Activated naive CD4-positive, alpha-beta T cell (primary cell): ENCODE measurements around the gene CPXM2.

Experiments
- DNase-seq, 4 experiments: peaks; one replicate each; lab custom pipeline; 2025; lab: John Stamatoyannopoulos, UW

Gene CPXM2

DNA sequence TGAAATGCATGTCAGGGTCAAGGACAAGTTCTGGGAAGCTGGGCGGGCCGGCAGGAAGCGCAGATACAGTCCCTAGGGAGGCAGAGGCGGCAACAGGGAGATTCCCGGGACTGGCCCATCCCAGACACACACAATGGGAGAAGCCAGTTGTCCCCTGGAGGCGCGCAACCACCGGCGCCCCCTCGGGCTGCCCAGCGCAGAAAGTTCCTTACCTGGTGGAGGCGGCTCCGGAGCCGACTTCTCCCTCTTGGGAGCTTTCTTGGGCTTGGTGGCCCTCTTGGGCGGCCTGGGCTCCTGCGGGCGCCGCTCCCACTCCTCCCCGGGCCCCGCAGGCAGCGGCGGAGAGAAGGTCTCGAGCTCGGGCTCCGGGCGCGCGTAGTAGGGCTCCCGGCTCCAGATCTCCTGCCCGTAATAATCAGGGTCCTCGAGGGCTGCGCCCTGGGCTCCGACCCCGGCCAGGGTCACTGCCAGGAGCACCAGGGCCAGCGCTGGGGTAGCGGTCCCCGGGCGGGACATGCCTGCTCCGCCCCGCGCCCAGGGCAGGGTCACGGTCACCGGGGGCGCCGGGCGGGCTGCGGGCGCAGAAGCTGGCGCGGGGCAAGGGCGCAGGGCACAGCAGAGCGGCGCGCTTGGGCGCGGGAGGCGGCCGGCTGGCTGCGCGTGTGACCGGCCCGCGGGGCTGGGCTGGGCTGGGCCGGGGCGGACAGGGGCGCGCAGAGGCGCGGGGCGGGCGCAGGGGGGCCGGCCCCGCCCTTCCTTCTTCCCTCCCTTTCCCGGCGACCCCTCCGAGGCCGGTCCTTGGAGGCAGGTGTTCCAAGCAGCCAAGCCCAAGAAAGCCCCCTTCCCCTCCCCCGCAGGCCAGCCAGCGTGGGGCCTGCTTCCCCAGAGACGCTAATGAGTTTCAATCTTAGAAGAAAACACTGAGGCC is at the start of gene CPXM2:
Gene CPXM2, minus strand, starts transcription at position 664 of the 928 bp plus-strand sequence. Its CDS starts 148 bp downstream, at position 516.
- no peak for DNase-seq

DNA sequence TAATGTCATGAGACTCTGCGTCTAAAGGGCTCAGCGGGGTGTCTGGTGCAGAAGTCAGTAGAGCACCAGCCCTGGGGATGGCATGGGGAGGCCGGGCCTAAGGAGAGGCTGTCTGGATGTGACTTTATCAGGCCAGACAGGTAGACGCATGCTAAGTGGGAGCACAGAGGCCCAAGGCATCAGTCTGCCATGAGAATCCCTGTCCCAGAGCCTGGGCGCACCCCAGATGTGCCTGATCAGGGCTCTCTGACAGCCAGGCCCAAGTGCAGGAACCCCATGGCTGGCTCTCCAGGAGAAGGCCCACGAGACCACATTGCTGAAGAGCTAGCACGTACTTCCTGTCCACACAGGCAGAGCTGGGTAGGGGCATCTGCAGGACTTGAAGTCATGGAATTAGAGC is 48.0 kb upstream of the CPXM2 start:
- no peak for DNase-seq

DNA sequence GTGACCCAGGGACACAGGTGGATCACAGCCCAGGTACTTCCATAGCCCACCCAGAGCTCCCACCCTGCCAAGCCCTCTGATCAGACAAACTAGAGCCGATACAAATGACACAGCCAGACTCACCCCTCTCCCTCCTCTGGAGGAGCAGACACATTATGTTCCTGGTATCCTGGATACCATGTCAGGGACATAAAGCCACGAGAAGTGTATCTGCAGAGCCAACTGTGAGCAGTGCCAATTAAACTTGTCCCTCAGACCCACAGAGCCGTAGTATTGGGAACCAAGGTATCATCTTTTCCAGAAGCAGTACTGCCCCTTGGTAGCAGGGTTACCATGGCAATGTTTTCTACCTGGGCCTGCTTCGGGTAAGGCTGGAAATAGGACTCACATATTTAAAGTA is 47.3 kb upstream of the CPXM2 start:
- DNase-seq = no peak

DNA sequence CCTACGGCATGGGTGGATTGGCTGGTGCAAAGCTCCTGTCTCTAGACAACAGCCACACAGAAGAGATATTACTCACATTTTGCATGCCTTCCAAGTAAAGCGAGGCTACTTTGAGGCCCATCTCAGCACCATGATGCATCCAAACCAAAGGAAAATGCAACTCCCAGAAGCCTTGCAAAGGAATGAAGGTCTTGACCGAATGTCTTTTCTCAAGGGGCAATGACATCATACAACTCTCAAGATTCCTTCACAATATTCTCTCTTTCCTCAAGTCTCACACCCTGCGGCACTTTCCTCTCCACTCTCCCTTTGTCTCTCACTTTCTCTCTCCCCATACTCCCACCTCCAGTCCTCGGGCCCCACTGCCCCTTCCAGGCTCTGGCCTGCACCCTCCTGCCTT is 44.8 kb upstream of the CPXM2 start:
- no peak for DNase-seq

DNA sequence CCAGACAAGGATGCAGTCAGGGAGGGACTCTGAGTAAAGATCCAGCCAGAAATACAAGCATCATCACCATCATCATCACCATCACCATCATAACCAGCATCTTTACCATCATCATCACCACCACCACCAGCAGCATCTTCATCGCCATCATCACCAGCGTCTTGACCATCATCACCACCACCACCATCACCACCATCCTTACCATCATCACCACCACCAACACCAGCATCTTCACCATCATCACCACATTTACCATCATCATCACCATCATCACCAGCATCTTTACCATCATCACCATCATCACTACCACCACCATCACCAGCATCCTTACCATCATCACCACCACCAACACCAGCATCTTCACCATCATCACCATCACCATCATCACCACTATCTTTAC is 44.1 kb upstream of the CPXM2 start:
- DNase-seq = no peak

DNA sequence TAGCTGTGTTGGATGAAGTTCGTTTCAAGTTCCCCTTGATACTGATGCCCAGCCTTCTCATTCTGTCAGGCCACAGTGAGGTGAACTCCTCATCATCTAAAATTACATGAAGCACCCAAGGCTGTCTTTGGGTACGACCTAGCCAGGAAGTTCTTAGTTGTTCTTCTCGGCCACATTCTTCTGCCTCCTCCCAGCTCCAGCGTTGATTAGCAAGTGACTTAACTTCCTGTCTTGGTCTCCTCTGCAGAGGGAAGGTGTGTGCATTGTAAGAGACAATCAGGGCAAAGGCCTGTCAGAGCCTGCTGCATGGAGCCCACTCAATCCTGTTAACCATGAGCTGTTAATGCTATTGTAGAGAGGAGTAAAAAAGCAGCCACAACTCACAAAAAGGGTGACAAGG is 43.2 kb upstream of the CPXM2 start:
- no peak for DNase-seq

DNA sequence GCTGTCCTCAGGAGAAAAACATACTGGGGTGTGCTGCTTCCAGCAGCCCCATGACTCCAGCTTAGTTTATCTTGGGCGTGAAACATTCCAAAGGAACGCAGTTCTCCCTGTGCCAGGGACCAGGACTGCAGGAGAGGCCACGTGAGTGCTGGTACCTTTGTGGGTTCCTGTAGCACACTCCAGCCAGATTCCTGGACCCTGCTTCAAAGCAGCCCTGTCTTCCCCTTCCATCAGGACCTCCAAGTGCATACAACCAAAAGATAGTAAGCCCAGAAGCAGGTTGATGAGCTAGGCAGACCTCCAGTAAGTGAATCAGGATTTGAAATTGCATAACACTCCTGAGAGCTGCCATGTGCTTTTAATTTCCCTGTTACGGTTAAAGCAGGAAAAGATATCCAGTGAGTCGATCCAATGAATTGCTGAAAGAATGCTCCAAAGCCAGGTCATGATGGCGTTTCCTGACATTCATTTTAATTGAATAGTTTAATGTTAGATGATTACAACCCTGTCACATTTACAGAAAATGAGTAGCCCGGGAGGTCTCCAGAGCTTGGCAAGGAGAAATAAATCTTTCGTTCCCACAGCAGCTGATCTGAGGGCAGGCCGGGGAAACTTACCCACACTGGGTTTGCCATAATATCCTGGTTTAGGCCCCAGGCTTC is 38.9 kb upstream of the CPXM2 start:
- no peak for DNase-seq

DNA sequence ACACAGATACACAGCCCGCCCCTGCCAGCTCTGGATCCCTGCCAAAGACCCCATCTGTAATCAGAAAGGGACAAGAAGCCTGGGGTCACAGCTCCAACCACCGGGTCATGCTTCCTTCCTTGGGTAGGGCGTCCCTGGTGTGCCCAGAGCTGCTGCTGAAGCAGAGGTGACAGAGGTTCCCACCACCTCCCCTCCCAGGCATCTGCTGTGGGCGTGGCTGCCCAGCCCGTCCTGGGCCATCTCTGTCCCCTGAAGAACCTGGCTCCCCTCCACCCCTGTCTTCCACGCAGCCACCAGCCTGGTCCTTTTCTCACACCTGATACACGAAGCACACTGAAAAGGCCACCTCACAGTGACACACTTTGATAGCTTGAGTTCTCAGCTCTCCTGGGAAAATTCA is 38.2 kb upstream of the CPXM2 start:
- no peak for DNase-seq

DNA sequence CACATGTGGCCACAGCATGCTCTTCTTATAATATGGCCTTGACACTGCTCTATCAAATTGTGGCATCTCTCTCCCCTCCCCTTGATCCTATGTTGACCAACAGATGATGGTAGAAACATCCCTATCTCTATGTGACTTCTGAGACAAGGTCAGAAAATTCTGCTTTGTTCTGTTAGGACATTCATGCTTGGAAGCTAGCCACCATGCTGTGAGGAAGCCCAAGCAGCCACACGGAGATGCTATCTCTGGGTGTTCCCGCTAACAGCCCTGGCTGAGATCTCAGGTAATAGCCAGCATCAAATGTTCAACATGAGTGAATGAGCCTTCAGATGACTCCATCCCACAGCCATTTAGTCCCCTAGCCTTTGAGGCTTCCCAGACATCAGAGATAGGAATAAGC is 36.8 kb upstream of the CPXM2 start:
- DNase-seq = no peak

DNA sequence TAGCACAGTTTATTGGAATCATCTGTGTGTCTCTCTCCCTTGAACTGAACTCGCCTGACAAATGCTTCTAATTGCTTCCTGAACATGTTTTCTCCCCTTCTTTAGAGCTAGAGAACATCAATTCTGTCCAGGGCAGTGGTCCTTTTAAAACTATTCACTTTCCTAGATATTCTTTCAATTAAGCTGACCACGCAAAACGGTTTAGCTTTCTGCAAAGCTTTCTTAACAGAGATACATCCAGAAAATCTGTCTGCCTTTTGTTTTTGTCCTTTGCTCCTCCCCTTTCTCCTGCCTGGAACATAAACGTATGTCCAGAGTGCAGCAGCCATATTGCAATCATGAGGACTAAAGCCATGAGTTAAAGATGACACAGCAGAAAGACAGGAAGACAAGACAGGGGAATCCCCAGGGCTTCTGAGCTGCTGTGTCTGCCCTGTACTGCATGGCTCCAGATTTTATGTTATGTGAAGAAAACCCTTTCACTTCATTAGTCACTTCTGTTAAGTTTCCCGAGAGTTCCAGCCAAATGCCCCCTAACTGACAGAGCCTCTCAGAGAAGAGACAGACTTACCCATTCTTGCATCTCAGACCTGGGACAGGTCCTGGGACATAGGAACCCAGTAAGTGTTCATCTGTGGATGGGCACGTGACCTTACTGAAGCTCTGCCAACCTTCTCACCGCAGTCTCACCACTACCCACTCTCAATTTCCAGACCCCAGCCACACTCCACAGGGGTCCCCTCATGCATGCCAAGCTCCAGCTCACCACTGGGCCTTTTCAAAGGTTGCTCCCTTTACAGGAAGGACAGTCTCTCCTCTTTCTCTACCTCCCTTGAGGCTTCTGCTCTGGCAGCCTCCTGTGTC is 35.0 kb upstream of the CPXM2 start:
- no peak for DNase-seq

DNA sequence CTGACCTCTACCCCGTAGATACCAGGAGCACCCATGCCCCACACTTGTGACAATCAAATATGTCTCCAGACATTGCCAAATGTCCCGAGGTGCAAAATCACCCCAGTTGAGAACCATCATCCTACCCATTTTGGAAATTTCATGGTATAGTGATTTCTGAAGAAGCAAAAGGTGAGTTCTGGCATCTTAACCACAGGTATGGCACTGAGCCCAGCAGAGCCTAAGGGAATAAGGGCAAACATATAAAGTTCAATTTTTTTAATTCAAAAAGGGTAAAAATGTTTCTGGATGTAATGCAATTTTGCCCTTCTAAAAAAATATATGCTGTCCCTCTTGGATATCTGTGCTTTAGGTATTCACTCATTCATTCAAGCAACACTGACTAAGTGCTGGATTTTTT is 30.5 kb upstream of the CPXM2 start:
- DNase-seq = no peak

DNA sequence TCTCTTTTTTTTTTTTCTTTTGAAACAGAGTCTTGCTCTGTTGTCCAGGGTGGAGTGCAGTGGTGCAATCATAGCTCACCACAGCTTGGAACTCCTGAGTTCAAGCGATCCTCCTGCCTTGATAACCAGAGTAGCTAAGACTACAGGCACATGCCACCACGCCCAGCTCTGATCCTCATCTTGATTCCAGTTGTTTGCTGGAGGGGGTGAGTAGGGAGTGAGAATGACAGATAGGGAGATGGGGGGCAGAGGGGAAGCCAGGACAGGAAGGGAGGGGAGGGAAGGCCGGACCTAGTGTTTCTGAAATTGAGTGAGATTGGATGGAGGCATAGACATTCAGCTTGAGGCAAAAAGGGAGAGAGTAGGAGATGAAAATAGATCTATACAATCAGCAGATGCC is 25.2 kb upstream of the CPXM2 start:
- no peak for DNase-seq

DNA sequence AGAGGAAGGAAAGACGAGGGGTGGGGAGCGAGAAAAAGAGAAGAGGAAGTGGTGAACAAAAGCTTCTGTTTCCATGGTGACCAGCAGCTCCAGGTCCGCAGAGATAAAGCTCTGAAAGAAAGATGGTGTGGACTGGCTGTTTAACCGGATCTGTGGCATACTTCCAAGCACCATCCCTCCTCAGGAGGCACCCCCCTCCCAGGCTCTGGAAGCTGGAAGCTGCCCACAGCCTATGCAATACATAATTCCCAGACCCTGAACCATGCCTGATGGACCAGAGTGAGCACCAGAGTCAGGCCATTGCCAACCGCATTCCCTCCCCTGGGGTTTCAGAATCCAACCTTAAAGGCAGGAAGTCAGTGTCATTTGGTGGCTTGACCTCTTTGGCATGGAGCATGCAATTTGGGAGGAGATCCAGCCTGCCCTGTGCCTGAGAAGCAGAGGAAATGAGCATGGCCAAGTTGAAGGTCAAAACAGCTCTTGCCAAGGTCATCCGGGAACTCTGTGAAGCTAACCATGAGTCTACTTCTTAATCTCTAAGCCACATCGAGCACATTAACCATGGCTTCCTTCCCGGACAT is 22.2 kb upstream of the CPXM2 start:
- DNase-seq = no peak

DNA sequence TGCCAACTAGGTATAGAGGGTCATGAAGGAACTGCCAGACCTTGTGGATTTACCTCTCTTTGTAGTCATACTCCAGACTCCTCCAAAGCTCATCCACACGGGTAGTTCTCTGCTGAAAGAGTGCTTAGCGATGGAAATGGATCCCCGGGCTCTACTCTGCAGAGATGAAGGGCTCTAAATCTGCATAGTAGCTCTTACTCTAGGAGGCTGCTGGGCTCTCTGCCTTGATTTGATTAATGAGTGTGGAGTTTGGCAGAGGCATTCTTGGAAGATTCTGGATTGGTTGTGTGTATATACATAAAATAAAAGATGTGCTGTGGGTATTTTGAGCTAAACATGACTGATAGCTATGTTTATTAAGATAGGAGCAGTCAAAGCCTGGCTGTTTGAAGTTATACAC is 21.3 kb upstream of the CPXM2 start:
- no peak for DNase-seq

DNA sequence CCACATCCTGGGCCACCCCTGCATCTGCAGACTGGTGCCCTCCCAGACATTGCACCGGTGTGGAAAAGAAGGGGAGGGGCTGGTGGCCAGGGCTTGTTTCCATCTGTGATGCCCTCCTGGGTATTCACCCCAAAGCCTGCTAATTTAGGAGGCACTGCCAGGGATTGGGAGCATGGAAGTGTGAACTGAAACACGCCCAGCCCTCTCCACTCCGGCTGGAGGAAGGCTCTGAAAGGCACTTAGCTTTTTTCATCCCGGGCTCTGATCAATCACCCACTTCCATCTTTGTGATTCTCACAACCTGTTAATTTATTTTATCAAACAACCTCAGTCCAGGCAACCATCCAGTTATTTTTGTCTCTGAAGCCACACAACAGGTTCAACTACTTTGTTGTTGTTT is 20.9 kb upstream of the CPXM2 start:
- no peak for DNase-seq

DNA sequence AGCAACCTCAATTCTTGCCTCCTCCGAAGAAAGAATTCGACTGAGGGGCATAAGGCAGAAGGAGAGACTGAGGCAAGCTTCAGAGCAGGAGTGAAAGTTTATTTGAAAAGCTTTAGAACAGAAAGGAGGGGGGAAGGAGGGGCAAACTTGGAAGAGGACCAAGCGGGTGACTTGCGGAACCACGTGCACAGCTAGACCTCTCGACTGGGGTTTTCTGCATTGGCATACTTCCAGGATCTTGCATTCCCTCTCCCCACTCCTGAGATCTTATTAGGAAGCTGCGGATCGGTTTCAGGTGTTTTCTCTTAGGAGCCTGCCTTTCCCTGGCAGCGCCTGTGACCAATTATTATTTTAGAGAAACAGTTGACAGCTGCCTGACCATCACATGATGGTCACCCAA is 20.3 kb upstream of the CPXM2 start:
- DNase-seq = no peak

DNA sequence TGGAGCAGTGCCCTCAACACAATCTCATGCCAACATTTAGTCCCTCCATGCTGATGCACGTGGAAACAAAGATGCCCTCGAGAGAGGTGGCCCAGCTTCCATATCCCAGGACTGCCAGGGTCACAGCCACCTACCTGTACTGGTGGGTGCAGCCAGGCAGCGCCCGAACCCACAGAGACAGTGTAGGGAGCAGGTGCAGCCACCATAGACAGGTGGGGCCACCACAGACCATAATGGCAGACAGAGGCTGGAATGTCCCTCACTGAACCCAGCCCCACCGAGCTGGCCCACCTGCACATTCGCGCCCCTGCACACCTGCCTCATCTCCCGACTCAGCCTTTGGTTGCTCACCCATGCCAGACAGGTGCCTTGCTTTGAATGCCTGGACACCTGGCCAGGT is 18.3 kb upstream of the CPXM2 start:
- DNase-seq = no peak

DNA sequence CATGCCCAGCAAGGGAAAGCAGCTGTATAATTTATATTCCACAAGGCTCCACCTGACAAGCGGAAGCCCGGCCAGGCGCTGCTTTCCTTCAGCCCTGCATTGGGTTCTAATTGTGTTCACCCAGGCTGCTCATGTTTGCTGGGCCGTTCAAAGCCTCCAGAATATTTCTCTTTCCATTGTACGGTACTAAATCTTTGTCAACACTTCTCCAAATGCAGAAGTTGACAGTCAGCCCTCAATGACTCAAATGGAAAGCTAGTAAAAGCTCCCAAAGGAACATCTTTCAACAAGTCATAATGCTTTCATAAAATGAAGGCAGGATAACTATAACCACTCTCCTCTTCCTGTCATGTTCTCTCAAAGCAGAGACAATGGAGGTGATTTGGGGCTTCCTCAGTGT is 17.8 kb upstream of the CPXM2 start:
- DNase-seq = no peak

DNA sequence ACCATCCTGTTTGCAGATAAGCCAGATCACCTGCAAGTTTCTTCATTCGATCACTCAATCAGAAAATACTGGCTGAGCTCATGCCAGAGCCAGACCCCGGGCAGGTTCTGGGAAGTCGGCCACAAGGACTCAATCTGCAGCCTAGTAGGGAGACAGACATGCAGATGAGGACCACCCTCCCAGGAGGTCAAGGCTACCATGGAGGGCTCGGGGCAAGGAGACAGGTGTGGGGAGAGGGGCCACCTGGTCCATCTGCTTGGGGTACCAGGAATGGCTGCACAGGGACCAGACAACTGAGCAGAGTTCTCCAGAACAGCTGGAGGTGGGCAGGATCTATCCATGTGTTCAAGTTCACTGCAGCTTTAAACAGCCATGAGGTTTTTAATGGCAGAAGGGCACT is 16.8 kb upstream of the CPXM2 start:
- no peak for DNase-seq

DNA sequence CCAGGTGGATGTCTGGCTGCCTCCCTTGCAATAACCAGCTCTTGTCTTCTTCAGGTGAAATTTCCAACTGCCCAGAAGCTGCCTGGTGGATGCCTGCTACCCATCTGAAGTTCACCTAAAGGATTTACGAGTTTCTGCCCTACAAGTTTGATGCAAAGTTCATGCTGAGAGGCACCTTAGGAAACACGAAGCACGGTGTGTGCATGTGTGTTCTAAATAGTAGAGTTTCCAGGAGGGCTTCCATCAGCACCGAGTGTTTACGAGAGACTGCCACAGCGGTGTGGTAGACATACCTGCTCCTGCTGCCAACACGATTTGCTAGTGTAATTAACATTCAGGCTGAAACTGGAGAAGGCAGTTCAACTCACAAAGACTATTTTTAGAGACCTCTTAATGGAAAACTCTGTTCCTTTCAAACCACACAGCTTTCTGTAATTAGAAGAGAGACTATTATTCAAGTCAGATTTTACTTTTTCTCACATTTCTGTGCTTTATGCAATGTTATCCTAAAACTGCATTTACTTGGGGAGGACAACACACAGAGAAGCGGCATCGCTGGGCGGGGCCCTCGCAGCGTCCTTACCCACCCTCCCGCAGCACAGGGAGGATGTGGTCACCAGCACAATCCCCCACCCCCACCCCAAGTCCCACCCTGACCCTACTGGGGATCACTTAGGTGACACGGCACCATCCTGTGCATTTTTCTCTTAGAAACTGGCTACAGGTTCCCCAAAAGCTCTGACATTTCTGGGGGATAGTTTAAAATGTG is 15.5 kb upstream of the CPXM2 start:
- DNase-seq = no peak

DNA sequence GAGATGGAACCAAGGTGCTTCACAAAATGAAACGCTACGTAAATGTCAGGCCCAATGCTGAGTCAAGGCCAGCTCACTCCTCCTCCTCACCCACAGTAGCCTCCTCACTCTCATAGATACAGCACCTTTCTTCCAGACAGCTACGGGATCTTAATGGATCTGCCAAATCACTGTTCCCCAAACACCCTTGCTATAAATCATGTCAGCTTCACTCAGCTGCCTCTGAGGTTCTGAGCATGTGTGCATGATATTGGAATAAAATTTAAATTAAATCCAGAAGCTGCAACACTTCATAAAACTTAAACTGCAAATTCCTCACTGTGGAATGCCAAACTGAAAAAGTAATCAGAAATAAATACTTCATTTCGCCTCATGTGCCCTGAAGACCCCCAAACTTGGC is 14.7 kb upstream of the CPXM2 start:
- no peak for DNase-seq
